HG02943 (cell line): Measurements from ENCODE around the gene KRTAP5-8.
"Not testable (repeated sequence)": the region's sequence is repeated elsewhere in the genome, so short reads cannot be mapped to it uniquely, and the experiment has no call there.

Experiments used
- ATAC-seq: cut with Tn5 transposase; IDR thresholded peaks from one replicate; pipeline ENCODE4 v1.9.1; 2021; ENCODE audit warnings: mild to moderate bottlenecking, low read depth, moderate library complexity; ENCODE audit not compliant: unreplicated experiment

KRTAP5-8 gene

GRCh38 chr11:71542879-71543777 is 5.3 kb downstream of the KRTAP5-8 start:
- ATAC-seq, result no peak

GRCh38 chr11:71543866-71544265 is 6.0 kb downstream of the KRTAP5-8 start:
- no peak for ATAC-seq

GRCh38 chr11:71544525-71545214 is 6.8 kb downstream of the KRTAP5-8 start:
- ATAC-seq, result no peak

GRCh38 chr11:71545405-71545966 is 7.7 kb downstream of the KRTAP5-8 start:
- ATAC-seq, result no peak

- ATAC-seq, result no peak
These were observed 10.3 kb downstream of the KRTAP5-8 start, which contains the start of gene KRTAP5-9 for GRCh38 chr11:71548120-71548519. KRTAP5-9 (plus strand) TSS chr11:71548420; CDS start chr11:71548658, 238 bp downstream.

GRCh38 chr11:71548716-71549151 is 10.9 kb downstream of the KRTAP5-8 start:
- no peak for ATAC-seq

- ATAC-seq, result no peak
These were observed 13.9 kb downstream of the KRTAP5-8 start for GRCh38 chr11:71551711-71552110.

GRCh38 chr11:71554996-71555395 is 17.2 kb downstream of the KRTAP5-8 start:
- ATAC-seq, result no peak

GRCh38 chr11:71555508-71555907 is 17.7 kb downstream of the KRTAP5-8 start:
- no peak for ATAC-seq

GRCh38 chr11:71556018-71556417 is 18.2 kb downstream of the KRTAP5-8 start:
- no peak for ATAC-seq

- ATAC-seq, result no peak
These were observed 19.4 kb downstream of the KRTAP5-8 start for GRCh38 chr11:71557257-71557656.

- ATAC-seq, result no peak
These were observed 21.2 kb downstream of the KRTAP5-8 start for GRCh38 chr11:71558996-71559395.

GRCh38 chr11:71562120-71562519 is 24.3 kb downstream of the KRTAP5-8 start:
- no peak for ATAC-seq

- no peak for ATAC-seq
These were observed 25.6 kb downstream of the KRTAP5-8 start for GRCh38 chr11:71563406-71563805.

- ATAC-seq, result no peak
These were observed 26.6 kb downstream of the KRTAP5-8 start for GRCh38 chr11:71564430-71564829.

- ATAC-seq, result no peak
These were observed 27.4 kb downstream of the KRTAP5-8 start, which contains the start of gene KRTAP5-10 for GRCh38 chr11:71565263-71565662. KRTAP5-10 (plus strand) TSS chr11:71565563; CDS start chr11:71565588, 25 bp downstream.

GRCh38 chr11:71566081-71566620 is 28.3 kb downstream of the KRTAP5-8 start:
- no peak for ATAC-seq

GRCh38 chr11:71566626-71567599 is 29.1 kb downstream of the KRTAP5-8 start:
- ATAC-seq, result not testable (repeated sequence)

- ATAC-seq, result not testable (repeated sequence)
These were observed 29.8 kb downstream of the KRTAP5-8 start for GRCh38 chr11:71567633-71568032.
